Lower lobe of right lung (tissue), 2 donors: ENCODE measurements around the gene NDST1. TPM values are rescaled to one million over a fixed set of nuclear protein-coding genes. Genes with fewer than 3 reads are reported as not detected.

Source experiments
- ATAC-seq, 2 donors: fragments of 200-7000 bp; cut with Tn5 transposase; one replicate each; pipeline ENCODE4 v1.9.1; 2020 to 2022; ENCODE audit warnings: mild to moderate bottlenecking in 2 of 2, moderate library complexity in 2 of 2
- DNase-seq: peaks from one replicate; pipeline ENCODE4 v3.0.0-alpha.2; 2020
- H3K27ac ChIP-seq: fragments of 200-600 bp; one replicate; pipeline ENCODE4 v1.8.0; 2022
- H3K27me3 ChIP-seq: fragments of 200-600 bp; one replicate; pipeline ENCODE4 v1.8.0; 2022; ENCODE audit warnings: low read depth
- H3K36me3 ChIP-seq: fragments of 200-600 bp; one replicate; pipeline ENCODE4 v1.8.0; 2022; ENCODE audit warnings: mild to moderate bottlenecking
- H3K4me1 ChIP-seq: fragments of 200-600 bp; one replicate; pipeline ENCODE4 v1.8.0; 2022
- H3K4me3 ChIP-seq: fragments of 200-600 bp; one replicate; pipeline ENCODE4 v1.8.0; 2022; ENCODE audit warnings: mild to moderate bottlenecking
- H3K9me3 ChIP-seq: fragments of 200-600 bp; one replicate; pipeline ENCODE4 v1.8.0; 2022
- CTCF ChIP-seq: fragments of 200-600 bp; IDR thresholded peaks from one replicate; pipeline ENCODE4 v1.8.0; 2022; ENCODE audit warnings: antibody characterized with exemption, mild to moderate bottlenecking
- intact Hi-C: fragments of 100-400 bp; cut with DNase I; formaldehyde crosslinking; loops from one replicate; pipeline ENCODE4 v1.11.0; 2022
- total RNA-seq: library from RNA; stranded (reverse); fragmentation: NEBNext Ultra II Directional; extraction: Animal tissue kit (Norgen Biotek cat#: 25700); gene quantifications from one replicate; pipeline ENCODE4 v1.2.1, GENCODE V29; 2021
- donor health status: DM: no; HTN: yes; CAD: no; lungs with severe emphysema.

Gene NDST1
- total RNA-seq, 1 donor from 2014 or later, result 117 TPM

GRCh38 chr5:150573216-150573615, 65.3 kb downstream of the NDST1 start:
- no peak for ATAC-seq
- no peaks in the 10 kb centered on the region for H3K4me1 ChIP-seq
- DNase-seq, result no peak
- H3K4me3 ChIP-seq, result no peak overlapping the region
- H3K27me3 ChIP-seq, result no peaks in the 10 kb centered on the region
- H3K9me3 ChIP-seq, result no peaks in the 10 kb centered on the region
- H3K36me3 ChIP-seq, result no peaks in the 10 kb centered on the region
- intact Hi-C loops, result no loop called here
- no peak overlapping the region for H3K27ac ChIP-seq
- TF ChIP-seq CTCF, result no peak

GRCh38 chr5:150573867-150574817, 66.2 kb downstream of the NDST1 start:
- H3K36me3 ChIP-seq, result no peaks in the 10 kb centered on the region

GRCh38 chr5:150574818-150575547, 67.1 kb downstream of the NDST1 start:
- no peak for TF ChIP-seq CTCF
- no peak for ATAC-seq
- no peaks in the 10 kb centered on the region for H3K4me1 ChIP-seq
- DNase-seq, result no peak
- no peaks in the 10 kb centered on the region for H3K9me3 ChIP-seq
- H3K27me3 ChIP-seq, result no peaks in the 10 kb centered on the region
- no peak overlapping the region for H3K4me3 ChIP-seq
- H3K36me3 ChIP-seq, result no peaks in the 10 kb centered on the region
- intact Hi-C loops, result no loop called here
- no peak overlapping the region for H3K27ac ChIP-seq

More at GRCh38 chr5:150573867-150574817, 66.2 kb downstream of the NDST1 start:
- Histone ChIP-seq H3K27ac (no peak overlapping the region), H3K27me3 (no peaks in the 10 kb centered on the region), H3K9me3 (no peaks in the 10 kb centered on the region), H3K4me1 (no peaks in the 10 kb centered on the region), H3K4me3 (no peak overlapping the region)
- DNase-seq, result no peak
- no peak for TF ChIP-seq CTCF
- intact Hi-C loops, result no loop called here
- ATAC-seq, result no peak

GRCh38 chr5:150575745-150576448, 68.0 kb downstream of the NDST1 start:
- TF ChIP-seq CTCF, result no peak
- H3K4me3 ChIP-seq, result no peak overlapping the region
- H3K27ac ChIP-seq, result no peak overlapping the region
- no peaks in the 10 kb centered on the region for H3K9me3 ChIP-seq
- no peaks in the 10 kb centered on the region for H3K4me1 ChIP-seq
- ATAC-seq (no peak), DNase-seq (no peak)
- no peaks in the 10 kb centered on the region for H3K27me3 ChIP-seq
- no peaks in the 10 kb centered on the region for H3K36me3 ChIP-seq
- intact Hi-C loops, result no loop called here

- Histone ChIP-seq H3K27me3 (no peaks in the 10 kb centered on the region), H3K27ac (no peak overlapping the region), H3K4me1 (no peaks in the 10 kb centered on the region), H3K4me3 (no peak overlapping the region), H3K36me3 (no peaks in the 10 kb centered on the region), H3K9me3 (no peaks in the 10 kb centered on the region)
- no peak for TF ChIP-seq CTCF
- ATAC-seq (no peak), DNase-seq (no peak)
- intact Hi-C loops, result no loop called here
Measured at GRCh38 chr5:150576449-150576949, 68.6 kb downstream of the NDST1 start.
